ENCODE measurements around the gene FUT2.

FUT2 gene

DNA sequence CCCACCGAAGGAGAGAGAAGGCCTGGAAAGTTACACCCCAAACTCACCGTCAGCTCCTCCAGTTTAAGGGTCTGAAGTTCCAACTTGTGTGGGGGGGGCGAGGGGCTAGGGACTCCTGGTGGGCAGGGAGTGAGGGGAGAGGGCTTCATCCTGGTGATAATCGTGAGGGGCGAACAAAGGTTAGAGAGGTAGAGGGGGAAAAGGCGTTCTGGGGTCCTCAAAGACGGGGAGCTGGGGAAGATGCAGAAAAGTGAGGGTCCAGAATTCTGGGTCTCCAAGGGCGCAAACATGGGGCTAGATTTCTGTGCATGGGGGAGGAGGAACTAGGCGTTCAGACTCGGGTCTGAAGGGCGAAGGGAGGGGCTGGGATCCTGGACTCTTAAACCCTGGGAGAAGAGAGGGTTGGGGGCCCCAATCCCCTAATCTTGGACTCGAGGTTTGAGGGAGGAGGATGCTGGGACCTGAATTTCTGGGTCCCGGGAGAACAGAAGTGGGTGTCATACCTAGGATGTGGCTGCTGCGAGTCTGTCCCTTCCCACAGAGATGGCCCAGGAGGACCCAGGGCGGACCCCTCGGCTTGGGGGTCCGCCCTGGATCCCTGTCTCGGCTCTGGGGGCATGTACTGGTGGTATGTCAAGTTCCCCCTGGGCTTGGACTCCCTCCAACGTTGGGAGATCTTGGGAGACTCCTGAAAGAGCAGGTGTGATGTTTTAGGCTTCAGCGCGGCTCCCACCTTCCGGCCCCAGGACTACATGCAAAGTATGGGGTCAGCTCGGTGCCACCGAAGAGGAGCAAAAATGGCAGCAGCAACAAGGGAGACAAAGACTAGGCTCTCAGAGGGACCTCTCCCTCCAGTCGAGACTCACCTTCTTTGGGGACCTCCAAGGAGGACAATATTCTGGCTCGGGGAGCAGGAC is 19.2 kb downstream of the FUT2 start:
- TF ChIP-seq CTCF (IDR thresholded peaks at IDR 0.05), result no peak

- no peak for TF ChIP-seq CTCF (IDR thresholded peaks at IDR 0.05)
These were observed 20.0 kb downstream of the FUT2 start for GRCh38 chr19:48715681-48716171.

DNA sequence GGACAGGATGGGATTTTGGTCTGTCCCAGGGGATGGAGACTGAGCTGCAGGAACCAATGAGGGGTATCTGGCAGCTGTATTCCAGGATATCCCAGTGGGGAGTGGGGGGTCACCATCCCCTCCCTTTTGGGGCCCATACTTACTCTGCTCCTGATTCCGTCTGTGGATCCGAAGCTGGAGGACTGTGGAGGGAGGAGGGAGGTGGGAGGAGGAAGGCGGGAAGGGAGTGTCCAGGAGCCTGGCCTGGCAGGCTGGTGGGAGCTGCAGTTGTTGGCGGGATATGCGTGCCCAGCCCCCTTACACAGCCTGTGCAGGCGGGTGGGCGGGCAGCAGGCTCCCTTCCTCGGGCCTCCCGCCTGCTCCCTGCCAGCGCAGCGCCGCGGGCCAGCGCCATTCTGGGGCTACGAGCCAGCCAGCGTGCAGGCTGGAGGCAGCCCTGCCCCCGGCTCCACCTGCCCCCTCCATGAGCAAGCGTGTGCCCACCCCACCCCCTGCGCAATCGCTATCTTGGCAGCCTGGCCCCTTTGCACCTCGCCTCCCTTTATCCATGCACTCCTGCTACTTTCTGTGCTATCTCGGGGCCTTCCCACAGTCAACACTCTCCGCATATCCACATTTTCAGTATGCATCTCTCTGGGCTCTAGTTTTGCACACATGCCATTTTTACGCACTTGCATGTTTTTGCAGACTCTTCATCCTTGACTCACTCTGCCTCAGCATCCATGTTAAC is 21.0 kb downstream of the FUT2 start:
- TF ChIP-seq CTCF (IDR thresholded peaks at IDR 0.05), result no peak

- no peak for TF ChIP-seq CTCF (IDR thresholded peaks at IDR 0.05)
These were observed 23.0 kb downstream of the FUT2 start for GRCh38 chr19:48718711-48719231.

DNA sequence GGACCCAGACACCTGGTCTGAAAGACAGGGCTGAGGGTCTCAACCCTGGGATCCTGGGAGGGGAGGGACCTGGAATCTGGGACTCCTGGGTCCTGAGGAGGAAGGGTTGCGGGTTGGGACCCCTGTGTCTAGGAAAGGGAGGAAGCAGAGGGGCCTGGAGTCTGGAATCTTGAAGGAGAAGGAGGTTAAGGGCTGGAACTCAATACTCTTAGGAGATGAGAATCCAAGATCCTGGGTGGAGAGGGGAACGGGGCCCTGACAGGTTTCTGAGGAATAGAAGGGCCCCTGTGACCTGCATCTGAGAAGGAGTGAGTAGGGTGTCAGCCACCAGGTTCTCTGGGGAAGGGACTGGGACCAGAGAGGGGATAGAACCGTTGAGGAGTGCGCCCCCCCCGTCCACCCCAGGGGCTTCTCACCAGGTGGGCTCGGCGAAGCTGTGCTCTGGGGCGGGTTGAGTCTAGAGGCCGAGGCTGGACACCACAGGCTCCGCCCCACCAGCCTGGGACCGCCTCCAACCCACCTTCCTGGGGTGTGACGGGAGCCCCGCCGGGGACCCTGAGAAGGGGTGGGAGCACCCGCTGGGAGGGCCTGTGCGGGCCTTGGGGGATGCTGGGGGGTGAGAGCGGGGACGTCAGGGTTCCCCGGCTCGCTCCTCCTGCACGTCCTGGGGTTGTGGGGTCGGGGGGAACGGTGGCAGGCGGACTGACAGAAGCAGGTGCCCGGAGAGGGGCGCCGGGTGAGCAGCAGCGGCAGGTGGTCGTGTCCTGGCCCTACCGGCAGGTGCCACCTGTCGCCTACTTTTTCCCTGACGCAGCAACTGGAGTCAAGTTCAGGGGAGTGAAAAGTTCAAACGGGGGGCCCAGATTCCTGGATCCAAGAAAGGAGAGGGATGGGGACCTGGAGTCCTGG is 23.7 kb downstream of the FUT2 start, which contains the start of gene MAMSTR:
Gene MAMSTR, minus strand, starts transcription at position 463 of the 909 bp plus-strand sequence. CDS start 694 bp downstream, outside the sequence.
- TF ChIP-seq CTCF (IDR thresholded peaks at IDR 0.05), result no peak

DNA sequence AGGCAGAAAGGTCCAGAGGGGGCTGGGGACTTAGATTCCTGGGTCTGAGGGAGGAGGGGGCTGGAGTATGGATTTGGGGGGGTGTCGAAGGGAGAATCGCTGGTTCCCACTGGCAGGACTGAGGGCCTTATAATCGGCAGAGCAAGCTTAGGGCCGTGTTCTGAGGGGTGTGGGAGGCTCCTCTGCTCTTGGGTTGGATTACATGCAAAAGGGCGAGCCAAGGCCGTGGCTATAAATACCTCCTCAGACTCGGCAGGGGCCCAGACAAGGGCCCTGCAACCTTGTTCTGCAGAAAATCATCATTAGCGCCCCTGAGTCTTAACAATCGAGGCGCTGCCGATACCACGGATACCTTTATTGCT is 24.5 kb downstream of the FUT2 start:
- no peak for TF ChIP-seq CTCF (IDR thresholded peaks at IDR 0.05)

Data from LNCAP (cell line).